HG02981 (cell line): ENCODE measurements around the gene DPH2.

Experiments
- ATAC-seq: cut with Tn5 transposase; IDR thresholded peaks from one replicate; pipeline ENCODE4 v1.9.1; 2021; ENCODE audit warnings: mild to moderate bottlenecking, moderate library complexity; ENCODE audit not compliant: unreplicated experiment

The DPH2 gene

DNA sequence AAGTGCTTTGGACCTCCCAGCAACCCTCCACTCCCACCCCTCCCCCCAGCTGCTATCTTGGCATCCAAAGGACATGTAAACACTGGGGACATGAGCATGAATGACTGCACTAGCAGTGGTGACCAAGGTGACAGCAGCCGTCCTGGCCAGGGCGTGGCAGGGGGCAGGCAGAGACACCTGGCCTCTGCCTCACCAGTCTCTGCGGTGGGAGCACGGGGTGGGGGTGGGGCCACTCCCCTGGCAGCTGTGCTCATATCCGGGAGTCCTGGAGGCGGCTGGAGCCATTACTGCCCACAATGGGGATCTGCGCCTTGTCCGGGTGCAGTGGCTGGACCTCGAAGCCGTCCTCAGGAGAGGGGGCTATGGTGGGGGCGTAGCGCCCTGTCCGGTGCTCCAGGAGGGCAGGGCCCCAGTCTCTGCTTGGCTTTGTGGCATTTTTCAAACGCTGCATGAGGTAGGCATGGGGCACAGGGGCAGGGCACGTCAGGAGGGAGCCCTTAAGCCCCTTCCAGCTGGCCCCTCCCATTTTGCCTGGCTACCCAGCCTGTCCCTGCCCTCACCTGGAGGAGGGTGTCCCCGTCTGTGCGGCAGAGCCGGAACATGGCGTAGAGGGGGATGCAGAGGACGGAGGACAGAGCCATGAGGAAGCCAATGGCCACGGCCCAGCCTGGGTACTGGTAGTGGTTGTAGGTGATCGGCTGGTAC lies 27.6 kb downstream of the DPH2 start:
- no peak for ATAC-seq

DNA sequence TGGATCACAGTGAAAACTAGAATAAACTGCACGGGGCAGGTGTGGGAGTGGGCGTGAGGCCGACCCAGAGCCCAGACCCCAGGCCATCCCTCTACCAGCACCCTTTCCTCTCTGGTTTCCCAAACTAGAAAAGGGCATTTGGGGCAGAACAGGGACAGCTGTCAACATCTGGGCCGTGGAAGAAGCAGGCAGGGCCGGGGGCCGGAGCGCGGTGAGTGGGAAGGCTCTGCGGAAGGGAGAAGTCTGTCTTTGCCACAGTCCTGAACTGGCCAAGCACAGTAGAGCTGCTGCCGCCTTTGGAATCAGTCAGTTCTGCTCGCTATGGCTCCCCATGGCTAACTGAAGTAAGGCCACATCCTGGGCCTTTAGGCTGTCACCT lies 28.2 kb downstream of the DPH2 start:
- no peak for ATAC-seq

DNA sequence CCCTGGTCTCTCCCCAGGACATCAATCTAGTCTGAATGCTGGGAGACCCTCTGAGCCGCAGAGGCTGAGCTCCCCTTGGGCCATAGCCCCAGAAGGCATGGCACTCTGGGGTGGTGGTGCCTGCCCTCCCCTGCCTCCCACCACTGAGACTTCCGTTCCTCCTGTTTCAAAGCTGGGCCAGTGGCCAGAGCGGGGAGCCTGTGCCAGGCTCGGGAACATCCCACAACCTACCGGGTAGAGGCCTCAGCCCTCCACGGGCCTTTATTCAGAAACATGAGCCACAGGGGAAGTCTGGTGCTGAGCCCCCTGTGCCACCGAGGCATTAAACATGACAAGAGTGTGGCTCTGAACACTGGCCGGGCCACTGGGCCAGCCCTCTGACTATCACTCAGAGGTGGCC lies 29.6 kb downstream of the DPH2 start:
- ATAC-seq = no peak

DNA sequence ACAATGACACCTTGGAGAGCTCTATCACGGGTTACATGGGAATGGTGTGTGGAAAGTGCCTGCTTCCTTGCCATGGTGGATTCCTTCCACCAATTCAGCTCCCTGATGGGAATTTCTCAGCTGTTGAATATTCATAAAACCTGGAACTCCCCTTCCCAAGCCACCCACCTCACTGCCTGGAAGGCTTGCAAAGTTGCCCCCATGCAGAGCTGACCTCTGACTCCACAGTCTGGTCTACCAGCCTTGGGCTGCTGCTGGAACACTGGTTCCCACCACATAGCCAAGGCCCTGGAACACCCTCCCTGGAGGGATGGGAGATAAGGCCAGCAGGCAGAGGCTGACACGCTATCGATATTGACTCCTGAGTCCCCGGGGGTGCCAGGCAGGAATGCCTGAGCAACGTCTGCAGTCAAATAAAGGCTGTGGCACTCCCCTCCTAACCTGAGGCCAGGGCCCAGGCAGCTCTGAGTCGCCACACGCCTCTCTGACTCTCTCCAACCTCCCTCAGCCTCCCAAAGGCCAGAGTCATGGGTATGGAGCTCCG lies 30.4 kb downstream of the DPH2 start:
- ATAC-seq = no peak

DNA sequence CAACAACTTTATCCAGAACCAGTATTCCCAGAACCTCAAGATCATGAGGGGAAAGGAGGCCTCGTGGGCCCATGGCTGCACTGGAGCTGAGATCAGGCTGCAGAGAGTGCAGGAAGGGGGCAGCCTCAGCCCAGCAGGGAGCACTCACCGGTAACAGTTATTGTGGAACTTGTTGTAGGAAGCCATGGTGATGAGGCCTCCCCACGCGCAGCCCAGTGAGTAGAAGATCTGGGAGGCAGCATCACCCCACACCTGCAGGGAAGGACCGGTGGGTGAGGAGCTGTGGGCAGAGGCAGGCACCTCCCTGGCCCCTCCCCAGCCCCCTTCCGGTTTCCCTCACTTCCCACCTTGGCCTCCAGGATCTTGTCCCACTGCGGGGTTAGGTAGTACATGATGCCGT lies 32.4 kb downstream of the DPH2 start:
- ATAC-seq = no peak

DNA sequence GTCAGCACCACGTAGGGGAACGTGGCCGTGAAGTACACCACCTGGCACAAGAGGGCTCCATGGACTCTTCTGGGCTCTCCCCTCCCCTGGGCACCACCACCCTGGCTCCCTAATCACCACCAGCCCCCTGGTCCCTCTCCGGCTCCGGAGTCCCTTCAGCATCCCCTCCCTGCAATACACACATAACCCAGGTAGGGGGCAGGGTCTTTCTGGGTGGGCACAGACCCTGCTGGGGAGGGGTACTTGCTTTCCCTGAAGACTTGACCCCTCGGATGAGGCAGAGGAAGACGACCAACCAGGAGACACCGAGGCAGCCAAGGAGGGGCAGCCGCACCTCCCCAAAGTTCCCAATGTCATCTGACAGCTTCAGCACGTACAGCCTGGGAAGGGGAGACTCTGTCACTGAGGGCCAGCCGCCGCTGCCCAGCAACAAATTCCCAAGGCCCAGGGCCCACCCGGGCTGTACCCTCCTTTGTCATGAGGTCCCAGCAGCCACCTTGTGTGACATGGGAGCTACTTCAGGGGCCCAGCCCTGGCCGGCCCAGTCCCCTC lies 32.9 kb downstream of the DPH2 start:
- no peak for ATAC-seq

DNA sequence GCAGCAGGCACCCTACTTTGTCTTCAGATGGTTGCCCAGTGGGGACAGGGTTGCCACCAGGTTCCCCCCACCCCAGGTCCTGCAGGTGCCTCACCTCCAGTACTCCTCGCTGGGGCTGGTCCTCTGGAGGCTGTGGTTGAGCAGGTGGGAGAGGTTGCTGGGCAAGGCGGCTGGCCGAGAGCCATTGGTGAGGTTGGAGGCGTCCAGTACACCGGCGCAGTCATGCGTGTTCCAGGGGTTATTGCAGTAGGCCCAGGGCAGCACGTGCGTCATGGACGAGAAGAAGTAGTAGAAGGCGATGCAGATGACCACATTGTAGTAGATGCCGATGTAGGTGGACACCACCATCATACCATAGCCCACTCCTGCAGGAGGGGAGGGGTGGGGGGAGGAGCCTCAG lies 38.4 kb downstream of the DPH2 start:
- ATAC-seq = no peak

DNA sequence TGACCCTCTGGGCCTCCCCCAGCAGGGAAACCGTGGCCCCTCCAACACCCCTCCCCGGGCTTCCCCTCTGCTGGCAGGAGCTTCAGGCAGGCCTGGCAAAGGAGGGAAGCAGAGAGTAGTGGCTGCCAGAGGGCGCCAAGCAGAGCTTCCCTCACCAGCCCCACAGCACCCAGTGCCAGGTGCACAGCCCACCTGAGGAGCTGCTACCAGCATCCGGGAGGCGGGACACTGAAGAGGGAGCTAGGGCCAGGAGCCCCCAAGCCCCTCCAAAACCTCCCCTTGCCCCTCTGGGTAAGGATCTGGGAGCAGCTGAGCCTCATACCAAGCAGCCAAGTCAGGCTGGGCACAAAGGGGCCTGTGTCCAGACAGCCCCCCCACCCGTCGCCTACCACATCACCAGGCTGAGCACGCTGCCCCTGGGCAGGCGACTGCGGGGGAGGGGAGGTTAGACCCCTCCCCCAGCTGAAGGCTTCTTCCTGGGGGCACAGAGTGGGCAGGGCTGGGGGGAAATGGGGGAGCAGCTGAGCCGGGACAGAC lies 41.2 kb downstream of the DPH2 start:
- no peak for ATAC-seq

DNA sequence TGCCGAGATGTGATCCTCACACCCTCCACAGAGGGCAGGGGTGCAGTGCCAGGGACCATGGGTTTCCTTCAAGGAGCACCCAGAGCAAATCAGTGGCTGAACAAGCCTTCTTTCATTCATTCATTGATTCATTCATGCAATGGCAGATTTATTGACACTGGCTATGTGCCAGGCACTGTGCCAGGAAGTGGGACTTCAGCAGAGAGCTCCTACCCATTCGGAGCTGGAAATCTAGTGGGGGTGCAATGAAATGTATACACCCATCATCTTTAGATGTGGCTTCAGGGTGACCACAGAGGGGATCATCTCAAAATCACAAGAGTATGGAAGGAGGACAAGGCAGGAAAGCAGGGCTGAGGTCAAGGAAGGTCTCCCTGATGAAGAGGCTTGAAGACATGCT lies 42.6 kb downstream of the DPH2 start:
- ATAC-seq = no peak

DNA sequence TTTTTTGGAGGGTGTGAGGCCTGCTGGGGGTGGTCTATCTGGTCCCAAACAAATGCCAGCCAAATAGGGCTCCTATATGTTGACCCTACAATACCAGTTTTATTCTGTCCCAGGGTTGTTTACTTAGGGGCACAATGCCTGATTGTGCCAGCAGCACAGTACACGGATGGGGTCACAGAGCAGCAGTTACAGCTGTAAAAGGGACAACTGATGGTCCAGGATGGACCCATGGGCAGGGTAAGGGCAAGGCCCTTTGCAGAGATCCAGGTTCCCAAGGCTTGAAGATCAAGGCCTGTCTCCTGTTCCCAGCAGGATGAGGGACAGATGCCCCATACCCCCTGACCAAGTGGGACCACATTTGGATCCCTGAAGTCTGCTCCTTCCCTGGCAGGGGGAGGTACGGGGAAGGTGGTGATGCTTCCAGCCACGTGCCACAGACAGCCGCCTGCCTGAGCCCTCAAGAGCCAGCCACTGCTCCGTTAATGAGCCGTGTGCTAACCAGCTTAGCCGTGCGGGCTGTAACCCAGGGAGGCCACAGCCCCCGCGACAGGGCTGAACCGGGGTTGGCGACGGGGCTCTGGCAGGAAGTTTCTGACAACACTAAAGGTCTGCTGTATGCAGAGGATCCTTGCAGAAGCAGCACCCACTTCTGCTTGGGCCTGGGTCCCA lies 43.3 kb downstream of the DPH2 start:
- ATAC-seq = no peak

DNA sequence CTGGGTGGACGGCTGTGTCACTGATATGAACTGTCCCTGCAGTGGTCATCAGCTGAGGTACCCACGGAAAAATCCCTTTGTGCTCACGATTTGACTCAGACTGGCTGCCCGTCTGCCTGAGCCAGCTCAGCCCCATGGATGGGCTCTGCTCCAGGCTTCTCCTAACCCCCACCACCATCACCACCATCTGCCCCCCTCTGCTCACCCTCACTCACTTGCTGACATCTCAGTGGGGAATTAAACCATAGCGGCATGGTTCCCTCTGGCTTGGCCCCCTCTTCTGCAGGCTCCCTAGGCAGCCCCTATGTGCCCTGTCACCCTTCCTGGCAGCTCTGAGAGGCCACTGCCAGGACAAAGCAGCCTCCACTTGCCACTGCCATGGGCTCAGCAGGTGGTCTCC lies 44.1 kb downstream of the DPH2 start:
- ATAC-seq = no peak

DNA sequence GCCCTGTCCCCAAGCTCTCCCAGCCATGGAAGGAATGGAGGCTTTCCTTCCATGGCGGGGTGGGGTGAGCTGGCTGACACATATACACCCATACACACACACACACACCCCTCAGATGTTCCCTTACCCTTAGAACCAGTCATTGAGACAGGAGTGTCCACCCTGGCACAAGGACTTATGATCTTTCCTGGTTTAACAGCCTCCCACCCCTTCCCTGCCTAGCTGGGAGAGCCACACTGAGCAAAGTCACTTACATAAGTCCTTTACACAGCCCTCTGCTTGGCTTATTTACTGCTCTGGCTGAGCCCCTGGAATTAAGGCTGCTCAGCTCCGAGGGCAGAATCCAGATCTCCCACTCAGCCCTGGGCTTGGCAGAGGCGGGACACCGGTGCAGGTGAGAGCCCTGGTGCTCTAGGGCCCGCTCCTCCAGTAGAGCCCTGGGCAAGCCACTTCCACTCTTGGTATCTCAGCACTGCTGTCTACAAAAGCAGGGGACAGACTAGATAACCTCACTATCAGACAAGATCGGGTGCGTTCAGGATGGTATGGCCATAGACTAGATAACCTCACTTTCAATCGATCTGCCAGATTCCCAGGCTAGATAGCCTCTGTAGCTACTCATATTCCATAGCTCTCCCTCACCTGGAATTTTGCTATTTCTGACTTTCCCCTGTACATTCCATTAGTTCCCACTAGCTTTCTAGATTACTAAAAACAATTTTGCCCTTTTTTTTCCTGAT lies 44.7 kb downstream of the DPH2 start:
- ATAC-seq = no peak

DNA sequence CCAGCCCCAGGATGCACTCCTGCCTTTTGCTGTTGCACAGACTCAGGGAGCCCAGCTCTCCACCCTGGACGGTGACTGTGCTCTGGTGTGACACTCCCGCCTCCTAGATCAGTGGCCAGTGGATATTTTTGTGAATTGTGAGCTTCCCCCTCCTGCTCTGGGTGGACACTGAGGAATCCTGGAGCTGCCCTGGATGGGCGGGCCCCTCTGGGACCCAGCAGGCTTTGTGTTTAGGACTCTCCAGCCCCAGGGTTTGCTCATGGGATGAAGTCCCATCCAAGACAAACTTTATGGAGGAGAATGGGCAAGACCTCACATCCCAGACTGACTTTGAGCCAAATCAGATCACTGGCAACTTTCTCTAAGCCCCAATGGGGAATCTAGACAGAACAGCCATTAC lies 45.4 kb downstream of the DPH2 start:
- no peak for ATAC-seq

DNA sequence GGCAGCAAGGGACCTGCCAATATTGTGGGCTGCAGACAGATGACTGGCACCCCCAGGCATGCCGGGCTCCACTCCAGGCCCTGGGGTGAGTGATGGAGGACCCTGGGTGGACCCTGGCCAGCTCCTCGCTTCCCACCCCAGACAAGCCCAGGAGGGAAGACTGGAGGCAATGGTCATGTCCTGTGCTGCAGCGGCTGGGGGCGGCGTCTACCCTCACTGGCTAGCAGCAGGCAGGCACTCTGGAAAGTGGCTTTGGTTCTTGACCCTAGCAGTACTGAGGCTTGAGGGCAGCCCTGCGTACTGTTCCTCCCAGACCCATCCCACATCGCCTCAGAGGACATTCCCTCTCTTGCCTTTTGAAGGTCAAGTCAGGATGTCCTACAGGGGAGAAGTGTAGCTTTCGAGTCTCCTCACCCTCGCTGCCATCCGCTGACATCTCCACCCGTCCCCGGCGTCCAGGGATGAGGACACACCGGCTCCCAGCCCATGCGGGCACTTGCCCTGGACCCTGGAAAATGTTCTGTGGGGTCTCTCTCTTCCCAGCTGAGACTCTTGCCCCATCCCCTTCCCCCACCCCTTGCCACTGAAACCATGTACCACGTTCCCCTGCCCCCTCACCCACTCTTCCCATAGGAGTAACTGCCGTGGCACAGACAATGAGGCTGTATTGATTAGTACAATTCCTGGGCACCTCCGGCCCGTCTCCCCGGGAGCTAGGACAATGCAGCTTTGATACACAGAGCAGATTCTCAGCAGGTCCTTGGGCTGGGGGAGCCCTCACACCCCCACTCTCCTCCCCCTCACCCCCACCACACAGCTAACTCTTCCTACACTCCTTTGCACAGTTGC lies 46.5 kb downstream of the DPH2 start:
- ATAC-seq = no peak

DNA sequence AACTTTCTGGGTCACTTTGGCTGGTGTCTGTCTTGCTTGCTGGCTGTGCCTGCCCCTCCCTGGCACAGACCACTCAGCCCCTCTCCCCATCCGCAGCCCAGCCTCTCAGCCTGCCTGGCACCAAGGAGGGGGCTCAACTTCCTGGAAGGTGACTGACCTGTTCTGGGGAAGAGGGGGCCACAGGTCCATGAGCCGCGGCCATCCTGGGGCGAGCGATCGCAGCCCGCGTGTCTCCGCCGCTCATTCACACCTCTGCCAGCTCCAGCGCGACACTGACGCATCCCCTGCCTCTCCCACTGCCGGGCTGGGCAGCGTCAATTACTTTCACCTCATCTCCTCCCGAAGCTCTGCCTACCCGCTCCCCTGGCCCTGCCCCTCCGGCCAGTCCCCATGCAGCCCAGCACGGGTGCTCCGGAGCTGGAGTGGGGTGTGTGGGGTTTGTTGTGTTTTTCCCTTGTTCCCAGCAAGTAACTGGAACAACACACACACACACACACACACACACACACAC lies 47.1 kb downstream of the DPH2 start:
- ATAC-seq = no peak

DNA sequence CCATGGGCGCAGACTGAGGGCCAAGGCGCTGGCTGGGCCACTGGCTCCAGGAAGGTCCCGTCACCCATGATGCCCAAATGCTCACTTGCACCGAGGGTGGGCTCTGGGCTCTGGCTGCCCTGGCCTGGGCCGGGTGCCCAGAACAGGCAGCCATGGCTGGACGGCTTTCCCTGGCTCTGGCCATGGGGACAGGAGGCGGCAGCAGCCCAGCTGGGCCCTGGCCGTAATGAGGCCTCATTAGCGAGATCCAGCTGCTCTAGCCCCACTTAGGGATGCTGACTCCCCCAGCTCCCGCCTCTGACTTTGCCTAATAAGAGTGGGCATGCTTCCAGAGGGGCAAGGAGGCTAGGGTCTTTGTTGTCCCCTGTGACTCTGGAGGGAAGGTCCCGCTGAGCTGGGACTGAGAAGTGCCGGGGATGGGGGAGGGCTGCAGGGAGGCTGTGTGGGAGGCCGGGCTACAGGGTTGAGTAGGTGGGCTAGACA lies 49.7 kb downstream of the DPH2 start:
- ATAC-seq = no peak

DNA sequence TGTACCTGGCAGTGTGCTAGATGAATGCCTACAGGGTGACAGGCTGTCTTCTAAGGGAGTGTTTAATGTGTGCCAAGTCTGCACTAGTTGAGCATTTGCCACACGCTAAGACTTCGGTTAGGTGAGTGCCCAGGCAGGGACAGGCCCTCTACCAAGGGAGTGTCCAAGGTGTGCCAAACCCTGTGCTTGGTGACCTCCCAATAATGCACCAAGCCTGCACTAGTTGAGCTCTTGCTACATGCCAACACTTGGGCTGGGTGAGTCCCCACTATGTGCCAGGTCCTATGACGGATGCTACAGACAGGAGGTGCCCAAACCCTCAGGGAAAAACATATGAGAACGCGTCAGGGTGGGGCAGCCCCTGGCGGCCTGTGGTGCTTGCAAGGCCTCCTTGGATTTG lies 50.7 kb downstream of the DPH2 start:
- no peak for ATAC-seq

DNA sequence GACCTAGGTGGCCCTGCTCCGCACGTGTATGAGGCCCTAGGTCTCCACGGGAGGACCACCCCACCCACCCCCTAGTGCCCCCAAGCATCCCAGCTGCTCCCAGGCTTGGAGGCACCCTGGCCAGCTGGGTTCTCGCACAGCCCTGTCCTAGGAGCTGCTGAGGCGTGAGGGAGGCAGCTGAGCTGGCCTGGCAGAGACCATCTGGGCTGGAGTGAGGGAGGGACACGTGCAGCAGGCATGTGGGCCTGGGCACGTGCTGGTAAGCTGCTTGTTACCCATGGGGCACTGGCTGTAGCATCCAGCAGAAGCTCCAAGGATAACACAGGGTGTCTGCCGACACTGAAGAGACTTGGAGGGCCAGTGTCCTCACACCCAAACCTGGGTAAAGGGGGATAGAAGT lies 51.3 kb downstream of the DPH2 start:
- ATAC-seq = no peak

DNA sequence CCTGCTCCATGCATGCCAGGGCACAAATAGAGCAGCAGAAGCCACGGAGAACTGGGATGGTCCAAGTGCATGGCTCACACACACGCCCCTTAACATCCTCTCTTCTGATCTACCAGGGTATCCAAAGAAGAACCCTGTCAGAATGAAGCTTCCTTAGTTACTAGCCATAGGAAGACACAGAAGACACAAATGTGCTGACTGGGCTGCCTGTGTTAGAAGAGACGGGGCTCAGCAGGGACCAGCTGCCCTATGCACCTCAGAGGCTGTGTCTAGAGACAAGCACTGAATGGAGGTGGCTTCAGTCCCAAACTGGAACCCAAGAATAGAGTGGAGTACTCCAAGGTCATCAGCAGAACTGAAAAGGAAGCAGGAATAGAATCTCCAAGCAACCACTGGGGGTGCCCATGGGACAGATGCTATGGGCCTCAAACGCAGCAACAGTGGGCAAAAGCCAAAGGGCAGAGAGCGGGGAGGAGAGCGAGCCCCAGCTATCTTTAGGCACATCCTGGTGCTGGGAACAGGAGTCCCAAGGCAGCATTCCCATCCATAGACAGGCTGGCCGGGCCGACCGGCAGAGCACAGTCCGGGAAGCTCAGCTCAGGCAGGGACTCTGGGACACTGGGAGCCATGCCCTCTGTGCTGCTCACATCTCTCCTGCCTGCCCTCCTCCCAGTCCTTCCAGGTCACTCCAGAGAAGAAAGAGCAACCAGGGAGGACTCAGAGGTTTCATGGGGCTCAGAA lies 51.9 kb downstream of the DPH2 start:
- ATAC-seq = no peak
